HepG2 (cell line): ENCODE data around the gene IFT88. TPM values are rescaled to one million over a fixed set of nuclear protein-coding genes. Genes with fewer than 3 reads are reported as not detected.

ENCODE experiments used
- ATF3 ChIP-seq: sonication (generic); formaldehyde crosslinking; IDR thresholded peaks from 2 replicates; pipeline ENCODE4 v1.4.0; 2020; ENCODE audit warnings: missing genetic modification reagents
- CHD4 ChIP-seq: fragments of 200-600 bp; sonication (generic); IDR thresholded peaks from 2 replicates; pipeline ENCODE4 v1.7.0; 2017; ENCODE audit warnings: mild to moderate bottlenecking, low read length, borderline replicate concordance
- CREM ChIP-seq, 2 experiments: sonication (generic) in 1 of 2; formaldehyde crosslinking in 1 of 2; IDR thresholded peaks; 2 replicates each; pipeline versions ENCODE4 v1.4.0 to v1.6.1; 2016 to 2020; ENCODE audit warnings: antibody characterized with exemption in 1 of 2, mild to moderate bottlenecking in 1 of 2, missing genetic modification reagents in 1 of 2
- FUBP1 ChIP-seq: sonication (generic); formaldehyde crosslinking; IDR thresholded peaks from 2 replicates; pipeline ENCODE4 v1.5.1; 2020; ENCODE audit warnings: missing genetic modification reagents, mild to moderate bottlenecking, borderline replicate concordance
- MIXL1 ChIP-seq: IDR thresholded peaks from 2 replicates; pipeline ENCODE4 v1.6.1; 2016
- NFIC ChIP-seq: IDR thresholded peaks from 2 replicates; pipeline ENCODE4 v1.6.1; 2012; ENCODE audit warnings: mild to moderate bottlenecking, low read length, inconsistent platforms
- RBM22 ChIP-seq: fragments of 200-400 bp; formaldehyde crosslinking; optimal IDR thresholded peaks from 2 replicates; pipeline ENCODE3; 2017; ENCODE audit warnings: mild to moderate bottlenecking, low read length, moderate library complexity
- THYN1 ChIP-seq: sonication (generic); formaldehyde crosslinking; IDR thresholded peaks from 2 replicates; pipeline ENCODE4 v1.8.1; 2023; ENCODE audit warnings: low read depth, mild to moderate bottlenecking, moderate library complexity, missing genetic modification reagents, borderline replicate concordance
- ZNF329 ChIP-seq: sonication (generic); formaldehyde crosslinking; IDR thresholded peaks from 2 replicates; pipeline ENCODE4 v1.9.0; 2021; ENCODE audit warnings: low read depth, mild to moderate bottlenecking, missing genetic modification reagents
- ZNF75D ChIP-seq: sonication (generic); formaldehyde crosslinking; IDR thresholded peaks from 2 replicates; pipeline ENCODE4 v1.8.1; 2023; ENCODE audit warnings: missing genetic modification reagents, mild to moderate bottlenecking, borderline replicate concordance
- polyA plus RNA-seq, 8 experiments: library from polyadenylated mRNA; depleted of rRNA in 3 of 8; stranded (reverse) in 7 of 8; unstranded in 1 of 8; fragments of >200 nt; fragmentation: Illumina TruSeq in 4 of 8; extraction: Trizol in 4 of 8; gene quantifications; 2 replicates each; pipeline versions ENCODE4 v1.2.1 to v1.2.3, GENCODE V29; 2011 to 2016; ENCODE audit warnings: low read depth in 4 of 8, missing spikeins in 1 of 8, mixed read lengths in 1 of 8; ENCODE audit not compliant: insufficient read depth in 1 of 8
- total RNA-seq, 5 experiments: library from RNA; depleted of rRNA; stranded (reverse); fragments of >200 nt; fragmentation: Illumina TruSeq; extraction: Trizol; gene quantifications; 2 replicates each; pipeline ENCODE4 v1.2.3, GENCODE V29; 2016; ENCODE audit warnings: low read depth in 1 of 5
- TF ChIP-seq, protein P1 (sequence below): sonication (generic); formaldehyde crosslinking; IDR thresholded peaks from 2 replicates; pipeline ENCODE4 v1.4.0; 2020; ENCODE audit warnings: low read depth, mild to moderate bottlenecking, missing genetic modification reagents
- TF ChIP-seq, protein P2 (sequence below): sonication (generic); formaldehyde crosslinking; conservative IDR thresholded peaks from 2 replicates; pipeline ENCODE4 v1.4.0; 2020; ENCODE audit warnings: mild to moderate bottlenecking, missing genetic modification reagents, moderate library complexity
- TF ChIP-seq, protein P3 (sequence below): sonication (generic); formaldehyde crosslinking; IDR thresholded peaks from 2 replicates; pipeline ENCODE4 v1.5.1; 2020; ENCODE audit warnings: mild to moderate bottlenecking, moderate library complexity, missing genetic modification reagents
- TF ChIP-seq, protein P4 (sequence below): IDR thresholded peaks from 2 replicates; pipeline ENCODE4 v1.6.1; 2016; ENCODE audit warnings: low read depth, borderline replicate concordance
- TF ChIP-seq, protein P5 (sequence below): sonication (generic); formaldehyde crosslinking; IDR thresholded peaks from 2 replicates; pipeline ENCODE4 v1.4.0; 2020; ENCODE audit warnings: missing genetic modification reagents

IFT88 gene
- total and polyA plus RNA-seq, 2 of the 13 experiments (the other 11 are each of a cell fraction or from before 2014, with no cell fraction given) = 8.4 to 19.9 TPM

DNA sequence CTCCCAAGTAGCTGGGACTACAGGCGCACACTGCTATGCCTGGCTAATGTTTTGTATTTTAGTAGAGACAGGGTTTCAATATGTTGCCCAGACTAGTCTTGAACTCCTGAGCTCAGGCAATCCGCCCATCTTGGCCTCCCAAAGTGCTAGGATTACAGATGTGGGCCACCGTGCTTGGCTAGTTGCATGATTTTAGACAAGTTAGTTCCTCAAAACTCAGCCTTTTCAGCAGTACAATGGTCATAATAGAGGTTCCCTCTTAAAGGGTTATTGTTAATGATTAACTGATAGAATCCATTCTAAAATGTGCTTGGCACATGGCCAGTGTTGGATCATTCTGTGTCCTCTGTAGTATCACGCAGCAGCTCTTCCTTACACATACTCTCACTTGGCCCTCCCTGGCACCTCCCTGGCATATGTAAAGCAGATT, 19.5 kb upstream of the IFT88 start (continued):
- TF ChIP-seq CHD4 = 0 out of 2 replicates have a peak, but pooled peaks have one; percentile 69
- TF ChIP-seq, protein P1, sequence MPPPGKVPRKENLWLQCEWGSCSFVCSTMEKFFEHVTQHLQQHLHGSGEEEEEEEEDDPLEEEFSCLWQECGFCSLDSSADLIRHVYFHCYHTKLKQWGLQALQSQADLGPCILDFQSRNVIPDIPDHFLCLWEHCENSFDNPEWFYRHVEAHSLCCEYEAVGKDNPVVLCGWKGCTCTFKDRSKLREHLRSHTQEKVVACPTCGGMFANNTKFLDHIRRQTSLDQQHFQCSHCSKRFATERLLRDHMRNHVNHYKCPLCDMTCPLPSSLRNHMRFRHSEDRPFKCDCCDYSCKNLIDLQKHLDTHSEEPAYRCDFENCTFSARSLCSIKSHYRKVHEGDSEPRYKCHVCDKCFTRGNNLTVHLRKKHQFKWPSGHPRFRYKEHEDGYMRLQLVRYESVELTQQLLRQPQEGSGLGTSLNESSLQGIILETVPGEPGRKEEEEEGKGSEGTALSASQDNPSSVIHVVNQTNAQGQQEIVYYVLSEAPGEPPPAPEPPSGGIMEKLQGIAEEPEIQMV = 0 out of 2 replicates have a peak, but pooled peaks have one; percentile 27
- TF ChIP-seq NFIC = no peak
- 0 out of 2 replicates have a peak, but pooled peaks have one; percentile 12 for TF ChIP-seq MIXL1 (CRISPR knock-in tag)
- TF ChIP-seq RBM22 = no peak
- no peak for TF ChIP-seq THYN1 (CRISPR knock-in tag)
- no peak for TF ChIP-seq CREM (IDR thresholded peaks at IDR 0.05)
- no peak for TF ChIP-seq CREM (CRISPR knock-in tag; IDR thresholded peaks at IDR 0.05)
- no peak for TF ChIP-seq ATF3
- TF ChIP-seq, protein P2, sequence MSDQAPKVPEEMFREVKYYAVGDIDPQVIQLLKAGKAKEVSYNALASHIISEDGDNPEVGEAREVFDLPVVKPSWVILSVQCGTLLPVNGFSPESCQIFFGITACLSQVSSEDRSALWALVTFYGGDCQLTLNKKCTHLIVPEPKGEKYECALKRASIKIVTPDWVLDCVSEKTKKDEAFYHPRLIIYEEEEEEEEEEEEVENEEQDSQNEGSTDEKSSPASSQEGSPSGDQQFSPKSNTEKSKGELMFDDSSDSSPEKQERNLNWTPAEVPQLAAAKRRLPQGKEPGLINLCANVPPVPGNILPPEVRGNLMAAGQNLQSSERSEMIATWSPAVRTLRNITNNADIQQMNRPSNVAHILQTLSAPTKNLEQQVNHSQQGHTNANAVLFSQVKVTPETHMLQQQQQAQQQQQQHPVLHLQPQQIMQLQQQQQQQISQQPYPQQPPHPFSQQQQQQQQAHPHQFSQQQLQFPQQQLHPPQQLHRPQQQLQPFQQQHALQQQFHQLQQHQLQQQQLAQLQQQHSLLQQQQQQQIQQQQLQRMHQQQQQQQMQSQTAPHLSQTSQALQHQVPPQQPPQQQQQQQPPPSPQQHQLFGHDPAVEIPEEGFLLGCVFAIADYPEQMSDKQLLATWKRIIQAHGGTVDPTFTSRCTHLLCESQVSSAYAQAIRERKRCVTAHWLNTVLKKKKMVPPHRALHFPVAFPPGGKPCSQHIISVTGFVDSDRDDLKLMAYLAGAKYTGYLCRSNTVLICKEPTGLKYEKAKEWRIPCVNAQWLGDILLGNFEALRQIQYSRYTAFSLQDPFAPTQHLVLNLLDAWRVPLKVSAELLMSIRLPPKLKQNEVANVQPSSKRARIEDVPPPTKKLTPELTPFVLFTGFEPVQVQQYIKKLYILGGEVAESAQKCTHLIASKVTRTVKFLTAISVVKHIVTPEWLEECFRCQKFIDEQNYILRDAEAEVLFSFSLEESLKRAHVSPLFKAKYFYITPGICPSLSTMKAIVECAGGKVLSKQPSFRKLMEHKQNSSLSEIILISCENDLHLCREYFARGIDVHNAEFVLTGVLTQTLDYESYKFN (CRISPR knock-in tag) = peak; percentile 74
- TF ChIP-seq, protein P3, sequence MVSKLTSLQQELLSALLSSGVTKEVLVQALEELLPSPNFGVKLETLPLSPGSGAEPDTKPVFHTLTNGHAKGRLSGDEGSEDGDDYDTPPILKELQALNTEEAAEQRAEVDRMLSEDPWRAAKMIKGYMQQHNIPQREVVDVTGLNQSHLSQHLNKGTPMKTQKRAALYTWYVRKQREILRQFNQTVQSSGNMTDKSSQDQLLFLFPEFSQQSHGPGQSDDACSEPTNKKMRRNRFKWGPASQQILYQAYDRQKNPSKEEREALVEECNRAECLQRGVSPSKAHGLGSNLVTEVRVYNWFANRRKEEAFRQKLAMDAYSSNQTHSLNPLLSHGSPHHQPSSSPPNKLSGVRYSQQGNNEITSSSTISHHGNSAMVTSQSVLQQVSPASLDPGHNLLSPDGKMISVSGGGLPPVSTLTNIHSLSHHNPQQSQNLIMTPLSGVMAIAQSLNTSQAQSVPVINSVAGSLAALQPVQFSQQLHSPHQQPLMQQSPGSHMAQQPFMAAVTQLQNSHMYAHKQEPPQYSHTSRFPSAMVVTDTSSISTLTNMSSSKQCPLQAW (CRISPR knock-in tag) = peak; percentile 98
- TF ChIP-seq, protein P4, sequence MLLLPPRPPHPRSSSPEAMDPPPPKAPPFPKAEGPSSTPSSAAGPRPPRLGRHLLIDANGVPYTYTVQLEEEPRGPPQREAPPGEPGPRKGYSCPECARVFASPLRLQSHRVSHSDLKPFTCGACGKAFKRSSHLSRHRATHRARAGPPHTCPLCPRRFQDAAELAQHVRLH (CRISPR knock-in tag) = no peak
- no peak for TF ChIP-seq ZNF75D (CRISPR knock-in tag)
- no peak for TF ChIP-seq ZNF329 (CRISPR knock-in tag)
- TF ChIP-seq, protein P5, sequence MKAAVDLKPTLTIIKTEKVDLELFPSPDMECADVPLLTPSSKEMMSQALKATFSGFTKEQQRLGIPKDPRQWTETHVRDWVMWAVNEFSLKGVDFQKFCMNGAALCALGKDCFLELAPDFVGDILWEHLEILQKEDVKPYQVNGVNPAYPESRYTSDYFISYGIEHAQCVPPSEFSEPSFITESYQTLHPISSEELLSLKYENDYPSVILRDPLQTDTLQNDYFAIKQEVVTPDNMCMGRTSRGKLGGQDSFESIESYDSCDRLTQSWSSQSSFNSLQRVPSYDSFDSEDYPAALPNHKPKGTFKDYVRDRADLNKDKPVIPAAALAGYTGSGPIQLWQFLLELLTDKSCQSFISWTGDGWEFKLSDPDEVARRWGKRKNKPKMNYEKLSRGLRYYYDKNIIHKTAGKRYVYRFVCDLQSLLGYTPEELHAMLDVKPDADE (CRISPR knock-in tag) = no peak
- no peak for TF ChIP-seq FUBP1 (CRISPR knock-in tag)
- TF ChIP-seq, all 625 proteins: peak for 69
